ENCODE results near the gene KRT27. TPM values are rescaled to one million over a fixed set of nuclear protein-coding genes. Genes with fewer than 3 reads are reported as not detected.

KRT27 gene
- total RNA-seq, 4 donors from 2014 or later, result not detected

GRCh38 chr17:40765657-40766056 is 16.7 kb downstream of the KRT27 start:
- intact Hi-C loops (cut with DNase I), result no loop called here
- DNase-seq, result no peak
- H3K4me1 ChIP-seq, result no peaks in the 10 kb centered on the region
- WGBS, 2 donors, result 89 to 94% methylated on average over 2 of the region's 2 CpGs
- H3K9me3 ChIP-seq, result no peaks in the 10 kb centered on the region
- no peaks in the 10 kb centered on the region for H3K36me3 ChIP-seq
- TF ChIP-seq POLR2A (IDR thresholded peaks at IDR 0.05) (no peak), CTCF (IDR thresholded peaks at IDR 0.05) (no peak)
- H3K27ac ChIP-seq, result no peak overlapping the region
- no peaks in the 10 kb centered on the region for H3K27me3 ChIP-seq
- no peak overlapping the region for H3K4me3 ChIP-seq (replicated peaks in 1 of 3)

- Histone ChIP-seq H3K4me1 (no peaks in the 10 kb centered on the region), H3K27me3 (no peaks in the 10 kb centered on the region), H3K4me3 (replicated peaks in 1 of 3) (no peak overlapping the region), H3K36me3 (no peaks in the 10 kb centered on the region), H3K9me3 (no peaks in the 10 kb centered on the region), H3K27ac (no peak overlapping the region)
- intact Hi-C loops (cut with DNase I), result no loop called here
- no peak for TF ChIP-seq CTCF (IDR thresholded peaks at IDR 0.05)
- no peak for TF ChIP-seq POLR2A (IDR thresholded peaks at IDR 0.05)
- WGBS, 2 donors, result 85 to 94% methylated on average over 1 of the region's 1 CpG
- no peak for DNase-seq
These were observed 18.6 kb downstream of the KRT27 start for GRCh38 chr17:40763752-40764151.

GRCh38 chr17:40760105-40761016 is 22.0 kb downstream of the KRT27 start:
- DNase-seq, result no peak

GRCh38 chr17:40755231-40755630 is 27.1 kb downstream of the KRT27 start, which contains the start of gene KRT25:
KRT25 (minus strand) TSS chr17:40755331; CDS start chr17:40755271, 60 bp downstream.
- no peak within 1 kb of the TSS for H3K4me3 ChIP-seq (replicated peaks in 1 of 3)
- H3K27ac ChIP-seq, result no peak within 1 kb of the TSS
- H3K9me3 ChIP-seq, result no peaks in the 10 kb centered on the region
- no peaks in the 10 kb centered on the region for H3K36me3 ChIP-seq
- WGBS, 2 donors, result 85 to 90% methylated on average over 4 of the region's 4 CpGs
- no peak for DNase-seq
- intact Hi-C loops (cut with DNase I), result no loop called here
- no peak for TF ChIP-seq POLR2A (IDR thresholded peaks at IDR 0.05)
- TF ChIP-seq CTCF (IDR thresholded peaks at IDR 0.05), result no peak
- no peaks in the 10 kb centered on the region for H3K27me3 ChIP-seq
- no peaks in the 10 kb centered on the region for H3K4me1 ChIP-seq

More at GRCh38 chr17:40760105-40761016, 22.0 kb downstream of the KRT27 start:
- no peak overlapping the region for H3K4me3 ChIP-seq (replicated peaks in 1 of 3)
- no peaks in the 10 kb centered on the region for H3K4me1 ChIP-seq
- H3K27me3 ChIP-seq, result no peaks in the 10 kb centered on the region
- H3K36me3 ChIP-seq, result no peaks in the 10 kb centered on the region
- H3K27ac ChIP-seq, result no peak overlapping the region
- H3K9me3 ChIP-seq, result no peaks in the 10 kb centered on the region
- WGBS, 2 donors, result 25 to 27% methylated on average over 1 of the region's 1 CpG
- intact Hi-C loops (cut with DNase I), result no loop called here
- no peak for TF ChIP-seq POLR2A (IDR thresholded peaks at IDR 0.05)
- TF ChIP-seq CTCF (IDR thresholded peaks at IDR 0.05), result no peak

- Histone ChIP-seq H3K27me3 (no peaks in the 10 kb centered on the region), H3K9me3 (no peaks in the 10 kb centered on the region), H3K27ac (no peak overlapping the region), H3K36me3 (no peaks in the 10 kb centered on the region), H3K4me1 (no peaks in the 10 kb centered on the region), H3K4me3 (replicated peaks in 1 of 3) (no peak overlapping the region)
- no peak for DNase-seq
- TF ChIP-seq POLR2A (IDR thresholded peaks at IDR 0.05), result no peak
- TF ChIP-seq CTCF (IDR thresholded peaks at IDR 0.05), result no peak
- WGBS, 2 donors, result 96 to 99% methylated on average over 3 of the region's 3 CpGs
- intact Hi-C loops (cut with DNase I), result no loop called here
These were observed 28.5 kb downstream of the KRT27 start for GRCh38 chr17:40753804-40754203.
